ENCODE data around the gene LRRN4. TPM values are rescaled to one million over a fixed set of nuclear protein-coding genes. Genes with fewer than 3 reads are reported as not detected.

LRRN4 gene
- total RNA-seq, 1 experiment from 2014 or later: not detected

GRCh38 chr20:6006603-6006949, 47.3 kb downstream of the LRRN4 start:
- Mint-ChIP-seq H3K4me1 (ENCODE audit: insufficient read depth, unreplicated experiment) (peaks cover 9% of the 10 kb centered on the region), H3K9me3 (ENCODE audit: unreplicated experiment) (no peaks in the 10 kb centered on the region), H3K27ac (ENCODE audit: low read depth, unreplicated experiment) (peak overlapping the region; percentile 83), H3K4me3 (ENCODE audit: unreplicated experiment) (peak overlapping the region; percentile 76), H3K36me3 (ENCODE audit: insufficient read depth, unreplicated experiment) (peaks cover 20% of the 10 kb centered on the region), H3K27me3 (ENCODE audit: insufficient read depth, unreplicated experiment) (no peaks in the 10 kb centered on the region)
- intact Hi-C loops (cut with micrococcal nuclease): no loop called here
- TF ChIP-seq CTCF (IDR thresholded peaks at IDR 0.05; ENCODE audit: unreplicated experiment): no peak
- CTCF ChIA-PET: interaction anchor here (0.6 to 1.4 kb wide), 5 partner anchors 24 to 837 kb away, joined by 4 to 7 read pairs (median 5); no protein-coding TSS in a partner anchor
- peak; percentile 18 for DNase-seq (ENCODE audit: unreplicated experiment)
- POLR2A ChIA-PET: interaction anchor here (0.7 to 2.4 kb wide), 14 partner anchors 8 to 477 kb away, joined by 3 to 21 read pairs (median 4); partner anchors contain the start of gene LRRN4
- BruUV-seq (replicated peaks): no TSS peak

GRCh38 chr20:6000871-6001270, 53.0 kb downstream of the LRRN4 start:
- Mint-ChIP-seq H3K9me3 (ENCODE audit: unreplicated experiment) (no peaks in the 10 kb centered on the region), H3K27ac (ENCODE audit: low read depth, unreplicated experiment) (no peak overlapping the region), H3K27me3 (ENCODE audit: insufficient read depth, unreplicated experiment) (no peaks in the 10 kb centered on the region), H3K4me3 (ENCODE audit: unreplicated experiment) (no peak overlapping the region), H3K36me3 (ENCODE audit: insufficient read depth, unreplicated experiment) (peaks cover 8% of the 10 kb centered on the region), H3K4me1 (ENCODE audit: insufficient read depth, unreplicated experiment) (peaks cover 3% of the 10 kb centered on the region)
- intact Hi-C loops (cut with micrococcal nuclease): no loop called here
- ChIA-PET CTCF (interaction anchor here (0.6 to 1.2 kb wide), 5 partner anchors 11 to 452 kb away, joined by 3 to 8 read pairs (median 4); no protein-coding TSS in a partner anchor), POLR2A (interaction anchor here (0.7 to 1.3 kb wide), 2 partner anchors 167 to 471 kb away, joined by 3 read pairs; no protein-coding TSS in a partner anchor)
- no TSS peak for BruUV-seq (replicated peaks)
- no peak for TF ChIP-seq CTCF (IDR thresholded peaks at IDR 0.05; ENCODE audit: unreplicated experiment)
- no peak for DNase-seq (ENCODE audit: unreplicated experiment)

- Mint-ChIP-seq H3K27me3 (ENCODE audit: insufficient read depth, unreplicated experiment) (no peaks in the 10 kb centered on the region), H3K4me3 (ENCODE audit: unreplicated experiment) (no peak overlapping the region), H3K36me3 (ENCODE audit: insufficient read depth, unreplicated experiment) (peaks cover 14% of the 10 kb centered on the region), H3K9me3 (ENCODE audit: unreplicated experiment) (no peaks in the 10 kb centered on the region), H3K4me1 (ENCODE audit: insufficient read depth, unreplicated experiment) (peaks cover 3% of the 10 kb centered on the region), H3K27ac (ENCODE audit: low read depth, unreplicated experiment) (no peak overlapping the region)
- no peak for TF ChIP-seq CTCF (IDR thresholded peaks at IDR 0.05; ENCODE audit: unreplicated experiment)
- intact Hi-C loops (cut with micrococcal nuclease): no loop called here
- no TSS peak for BruUV-seq (replicated peaks)
- DNase-seq (ENCODE audit: unreplicated experiment): no peak
- ChIA-PET POLR2A (no interaction called here), CTCF (no interaction called here)
Observed at GRCh38 chr20:5999783-6000182, 54.1 kb downstream of the LRRN4 start.

- Mint-ChIP-seq H3K27ac (ENCODE audit: low read depth, unreplicated experiment) (no peak overlapping the region), H3K4me3 (ENCODE audit: unreplicated experiment) (no peak overlapping the region), H3K9me3 (ENCODE audit: unreplicated experiment) (no peaks in the 10 kb centered on the region), H3K4me1 (ENCODE audit: insufficient read depth, unreplicated experiment) (no peaks in the 10 kb centered on the region), H3K27me3 (ENCODE audit: insufficient read depth, unreplicated experiment) (no peaks in the 10 kb centered on the region), H3K36me3 (ENCODE audit: insufficient read depth, unreplicated experiment) (peaks cover 26% of the 10 kb centered on the region)
- no peak for TF ChIP-seq CTCF (IDR thresholded peaks at IDR 0.05; ENCODE audit: unreplicated experiment)
- intact Hi-C loops (cut with micrococcal nuclease): no loop called here
- ChIA-PET POLR2A (interaction anchor here (0.7 to 1.2 kb wide), 3 partner anchors 11 to 29 kb away, joined by 3 to 7 read pairs (median 3); no protein-coding TSS in a partner anchor), CTCF (interaction anchor here (0.7 to 1.8 kb wide), 3 partner anchors 9 to 24 kb away, joined by 3 to 5 read pairs (median 4); no protein-coding TSS in a partner anchor)
- DNase-seq (ENCODE audit: unreplicated experiment): no peak
- BruUV-seq (replicated peaks): no TSS peak
Observed at GRCh38 chr20:5996765-5997164, 57.1 kb downstream of the LRRN4 start.

Measured in MCF 10A (cell line).